Measurements from ENCODE around the gene CAPN14. TPM values are rescaled to one million over a fixed set of nuclear protein-coding genes. Genes with fewer than 3 reads are reported as not detected.

Gene CAPN14, protein sequence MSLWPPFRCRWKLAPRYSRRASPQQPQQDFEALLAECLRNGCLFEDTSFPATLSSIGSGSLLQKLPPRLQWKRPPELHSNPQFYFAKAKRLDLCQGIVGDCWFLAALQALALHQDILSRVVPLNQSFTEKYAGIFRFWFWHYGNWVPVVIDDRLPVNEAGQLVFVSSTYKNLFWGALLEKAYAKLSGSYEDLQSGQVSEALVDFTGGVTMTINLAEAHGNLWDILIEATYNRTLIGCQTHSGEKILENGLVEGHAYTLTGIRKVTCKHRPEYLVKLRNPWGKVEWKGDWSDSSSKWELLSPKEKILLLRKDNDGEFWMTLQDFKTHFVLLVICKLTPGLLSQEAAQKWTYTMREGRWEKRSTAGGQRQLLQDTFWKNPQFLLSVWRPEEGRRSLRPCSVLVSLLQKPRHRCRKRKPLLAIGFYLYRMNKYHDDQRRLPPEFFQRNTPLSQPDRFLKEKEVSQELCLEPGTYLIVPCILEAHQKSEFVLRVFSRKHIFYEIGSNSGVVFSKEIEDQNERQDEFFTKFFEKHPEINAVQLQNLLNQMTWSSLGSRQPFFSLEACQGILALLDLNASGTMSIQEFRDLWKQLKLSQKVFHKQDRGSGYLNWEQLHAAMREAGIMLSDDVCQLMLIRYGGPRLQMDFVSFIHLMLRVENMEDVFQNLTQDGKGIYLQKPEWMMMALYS
- total RNA-seq, result 1 to 10 TPM in 1 of 4 donors, under 1 TPM in 3; 0.13 to 1.3 (median 0.54) TPM

DNA sequence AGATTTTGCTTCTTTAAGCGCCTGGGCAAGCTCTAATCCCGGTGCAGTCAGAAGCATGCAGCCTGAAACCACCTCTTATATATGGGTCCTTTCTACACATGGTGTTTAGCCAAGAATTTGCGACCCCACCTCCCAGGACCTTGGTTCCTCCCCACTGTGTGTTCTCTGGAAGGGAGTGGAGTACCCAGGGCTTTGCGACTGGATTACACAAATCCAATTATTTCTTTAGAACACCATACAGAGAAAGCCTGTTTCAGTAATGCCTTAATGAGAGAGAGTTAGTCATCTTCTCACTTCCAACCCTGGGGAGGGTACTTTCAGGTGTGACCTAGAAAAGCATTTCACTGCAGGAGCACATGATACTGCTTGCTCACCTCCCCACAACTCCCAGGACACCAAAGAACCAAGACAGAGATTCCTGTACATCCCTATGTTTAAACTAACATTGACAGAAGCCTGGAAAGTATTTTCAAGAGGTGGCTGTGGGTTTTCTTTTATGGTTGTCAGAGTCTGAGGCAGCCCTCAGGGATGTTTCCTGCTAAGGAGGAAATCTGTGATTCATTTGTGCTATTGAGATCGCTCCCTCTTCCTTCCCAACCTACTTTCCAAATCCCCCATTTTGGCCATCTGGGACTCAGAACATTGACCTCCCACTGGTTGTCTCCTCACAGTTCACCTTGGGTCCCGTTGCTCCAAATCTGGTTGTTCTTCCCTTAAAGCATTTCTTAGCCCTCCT lies at the start of gene CAPN14:
Gene CAPN14 (minus strand): TSS at position 51 of the 736 bp plus-strand sequence. CDS start 12,068 bp downstream, outside the sequence.
- no peak within 1 kb of the TSS for H3K4me3 ChIP-seq (ENCODE audit: low read depth, poor library complexity, severe bottlenecking)
- TF ChIP-seq, protein P1, sequence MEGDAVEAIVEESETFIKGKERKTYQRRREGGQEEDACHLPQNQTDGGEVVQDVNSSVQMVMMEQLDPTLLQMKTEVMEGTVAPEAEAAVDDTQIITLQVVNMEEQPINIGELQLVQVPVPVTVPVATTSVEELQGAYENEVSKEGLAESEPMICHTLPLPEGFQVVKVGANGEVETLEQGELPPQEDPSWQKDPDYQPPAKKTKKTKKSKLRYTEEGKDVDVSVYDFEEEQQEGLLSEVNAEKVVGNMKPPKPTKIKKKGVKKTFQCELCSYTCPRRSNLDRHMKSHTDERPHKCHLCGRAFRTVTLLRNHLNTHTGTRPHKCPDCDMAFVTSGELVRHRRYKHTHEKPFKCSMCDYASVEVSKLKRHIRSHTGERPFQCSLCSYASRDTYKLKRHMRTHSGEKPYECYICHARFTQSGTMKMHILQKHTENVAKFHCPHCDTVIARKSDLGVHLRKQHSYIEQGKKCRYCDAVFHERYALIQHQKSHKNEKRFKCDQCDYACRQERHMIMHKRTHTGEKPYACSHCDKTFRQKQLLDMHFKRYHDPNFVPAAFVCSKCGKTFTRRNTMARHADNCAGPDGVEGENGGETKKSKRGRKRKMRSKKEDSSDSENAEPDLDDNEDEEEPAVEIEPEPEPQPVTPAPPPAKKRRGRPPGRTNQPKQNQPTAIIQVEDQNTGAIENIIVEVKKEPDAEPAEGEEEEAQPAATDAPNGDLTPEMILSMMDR (IDR thresholded peaks at IDR 0.05), result no peak
- no peak for TF ChIP-seq POLR2A (IDR thresholded peaks at IDR 0.05)
- intact Hi-C loops (cut with DNase I; ENCODE audit: low total_unique reads), result no loop called here
- no peak for DNase-seq (ENCODE audit: low spot score in 2 of 2)
- WGBS, 2 donors, result 53 to 70% methylated on average over 6 of the region's 6 CpGs

DNA sequence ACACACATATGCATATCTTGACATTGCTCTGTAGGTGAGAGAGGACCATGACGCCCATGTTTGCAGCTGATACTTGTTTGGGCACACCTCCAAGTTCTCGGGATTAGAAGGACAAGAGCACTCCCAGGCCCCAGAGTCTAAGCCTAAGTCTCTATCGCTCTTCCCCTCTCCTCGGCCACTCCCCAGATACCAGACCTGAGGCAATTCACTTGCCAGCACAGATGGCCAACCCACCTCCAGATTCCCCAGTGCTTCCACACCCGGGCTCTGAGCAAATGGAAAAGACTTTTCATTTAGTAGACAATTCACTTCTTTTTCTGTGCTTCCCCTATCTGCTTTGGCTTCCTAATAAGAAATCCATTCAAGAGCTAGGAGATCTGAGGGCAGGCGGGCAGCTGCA lies 49.5 kb upstream of the CAPN14 start:
- TF ChIP-seq, protein P1 (IDR thresholded peaks at IDR 0.05), result no peak
- no peak for TF ChIP-seq POLR2A (IDR thresholded peaks at IDR 0.05)

DNA sequence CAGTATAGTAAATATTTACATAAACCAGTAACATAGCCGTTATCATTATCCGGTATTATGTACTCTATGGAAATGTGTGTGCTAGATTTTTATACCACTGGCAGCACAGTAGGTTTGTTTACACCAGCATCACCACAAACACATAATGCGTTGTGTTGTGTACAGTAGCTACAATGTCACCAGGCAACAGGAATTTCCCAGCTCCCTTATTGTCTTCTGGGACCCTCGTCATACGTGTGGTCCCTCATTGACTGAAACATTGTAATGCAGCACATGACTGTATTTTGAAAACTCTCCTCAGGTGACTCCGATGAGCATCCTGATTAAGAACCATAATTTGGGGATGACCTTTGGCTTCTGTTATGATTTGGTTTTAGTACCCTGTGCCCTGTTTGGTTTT lies 47.9 kb upstream of the CAPN14 start:
- H3K4me3 ChIP-seq (ENCODE audit: low read depth, poor library complexity, severe bottlenecking), result no peak overlapping the region
- WGBS, 2 donors, result 85 to 94% methylated on average over 6 of the region's 6 CpGs
- intact Hi-C loops (cut with DNase I; ENCODE audit: low total_unique reads), result no loop called here
- DNase-seq (ENCODE audit: low spot score in 2 of 2), result no peak
- TF ChIP-seq, protein P1 (IDR thresholded peaks at IDR 0.05), result no peak
- no peak for TF ChIP-seq POLR2A (IDR thresholded peaks at IDR 0.05)

More for the DNA sequence above, 49.5 kb upstream of the CAPN14 start:
- no peak overlapping the region for H3K4me3 ChIP-seq (ENCODE audit: low read depth, poor library complexity, severe bottlenecking)
- 74 to 81% methylated on average over 6 of the region's 6 CpGs for WGBS, 2 donors
- intact Hi-C loops (cut with DNase I; ENCODE audit: low total_unique reads), result no loop called here
- DNase-seq (ENCODE audit: low spot score in 2 of 2), result no peak

DNA sequence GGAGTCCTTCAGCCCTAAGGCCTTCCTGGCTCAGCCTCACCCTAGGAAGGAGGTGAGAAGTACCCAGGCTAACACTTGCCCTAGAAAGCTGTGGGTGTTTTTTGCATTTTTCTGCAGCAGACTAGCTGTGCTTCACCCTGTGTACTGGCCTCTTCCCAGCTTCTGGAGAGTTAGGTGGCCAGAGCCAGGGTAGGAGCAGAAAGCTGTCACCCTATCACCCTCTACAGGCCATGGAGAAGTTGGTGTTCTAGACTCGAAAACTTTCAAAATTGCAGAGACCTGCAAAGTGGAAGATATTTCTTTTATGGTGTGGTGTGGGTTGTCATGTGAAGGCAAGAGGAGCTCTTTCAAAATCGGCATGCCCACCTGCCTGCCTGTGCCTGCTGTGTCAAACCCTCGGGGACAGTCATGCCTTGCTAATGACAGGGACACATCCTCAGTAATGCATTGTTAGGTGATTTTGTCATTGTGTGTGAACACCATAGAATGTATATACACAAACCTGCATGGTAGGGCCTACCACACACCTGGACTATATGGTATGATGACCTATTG lies 46.4 kb upstream of the CAPN14 start:
- TF ChIP-seq, protein P1 (IDR thresholded peaks at IDR 0.05), result no peak
- TF ChIP-seq POLR2A (IDR thresholded peaks at IDR 0.05), result no peak
- intact Hi-C loops (cut with DNase I; ENCODE audit: low total_unique reads), result no loop called here
- 66 to 76% methylated on average over 3 of the region's 3 CpGs for WGBS, 2 donors
- no peak overlapping the region for H3K4me3 ChIP-seq (ENCODE audit: low read depth, poor library complexity, severe bottlenecking)
- no peak for DNase-seq (ENCODE audit: low spot score in 2 of 2)

DNA sequence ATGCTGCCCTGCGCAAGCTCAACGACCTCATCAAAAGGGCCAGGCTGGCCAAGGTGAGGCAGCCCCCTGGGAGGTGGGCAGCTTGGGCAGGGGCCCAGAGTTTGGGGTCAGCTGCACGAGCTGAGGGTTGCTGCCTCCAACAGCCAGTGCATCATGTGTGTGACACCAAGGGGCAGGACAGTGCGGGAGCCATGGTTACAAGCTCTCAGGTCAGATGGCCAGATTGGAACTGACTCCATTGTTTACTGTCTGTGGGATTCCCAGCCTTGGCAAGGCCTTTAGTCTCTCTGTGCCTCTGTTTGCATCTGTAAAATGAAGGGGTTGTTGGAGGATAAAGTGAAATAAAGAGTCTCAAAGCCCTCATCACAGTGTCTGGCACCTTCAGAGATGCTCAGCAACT lies 43.6 kb upstream of the CAPN14 start:
- no peak for DNase-seq (ENCODE audit: low spot score in 2 of 2)
- intact Hi-C loops (cut with DNase I; ENCODE audit: low total_unique reads), result no loop called here
- no peak overlapping the region for H3K4me3 ChIP-seq (ENCODE audit: low read depth, poor library complexity, severe bottlenecking)
- WGBS, 2 donors, result 93 to 96% methylated on average over 4 of the region's 4 CpGs
- TF ChIP-seq POLR2A (IDR thresholded peaks at IDR 0.05), result no peak
- TF ChIP-seq, protein P1 (IDR thresholded peaks at IDR 0.05), result no peak

Data from lower leg skin (tissue), 4 donors.